OCI-LY1 (cell line): ENCODE data around the gene ITSN1.

Source experiments
- H2AFZ ChIP-seq: fragments of 200-600 bp; sonication (generic), shearing (Covaris generic); 2 replicates; pipeline ENCODE4 v1.6.0; 2014; ENCODE audit warnings: antibody characterized with exemption, mild to moderate bottlenecking, low read length
- H3F3A ChIP-seq: fragments of 200-600 bp; sonication (generic), shearing (Covaris generic); 2 replicates; pipeline ENCODE4 v1.6.0; 2014; ENCODE audit warnings: mild to moderate bottlenecking, antibody characterized with exemption, low read length, moderate library complexity; ENCODE audit not compliant: insufficient read depth
- H3K27ac ChIP-seq: fragments of 200-600 bp; sonication (generic); 2 replicates; pipeline ENCODE4 v1.5.1; 2014; ENCODE audit warnings: low read length, mixed run types, mild to moderate bottlenecking, low read depth; ENCODE audit not compliant: poor library complexity, severe bottlenecking
- H3K27me3 ChIP-seq: fragments of 200-600 bp; sonication (generic); 2 replicates; pipeline ENCODE4 v1.6.0; 2014; ENCODE audit warnings: antibody characterized with exemption, mild to moderate bottlenecking, low read length, moderate library complexity; ENCODE audit not compliant: insufficient read depth
- H3K36me3 ChIP-seq: fragments of 200-600 bp; sonication (generic); 2 replicates; pipeline ENCODE4 v1.6.1; 2014; ENCODE audit warnings: mild to moderate bottlenecking, antibody characterized with exemption, low read length, moderate library complexity, mixed read lengths; ENCODE audit not compliant: insufficient read depth
- H3K4me1 ChIP-seq: fragments of 200-600 bp; sonication (generic); 2 replicates; pipeline ENCODE4 v1.5.1; 2014; ENCODE audit warnings: mild to moderate bottlenecking, low read length, moderate library complexity; ENCODE audit not compliant: insufficient read depth, severe bottlenecking
- H3K4me2 ChIP-seq: fragments of 200-600 bp; sonication (generic), shearing (Covaris generic); 2 replicates; pipeline ENCODE4 v1.6.1; 2014; ENCODE audit warnings: low read length
- H3K4me3 ChIP-seq: fragments of 200-600 bp; sonication (generic); 2 replicates; pipeline ENCODE4 v1.5.1; 2014; ENCODE audit warnings: low read length, low read depth, mild to moderate bottlenecking, mixed read lengths; ENCODE audit not compliant: poor library complexity, severe bottlenecking
- H3K79me2 ChIP-seq: fragments of 200-600 bp; shearing (Covaris generic); 2 replicates; pipeline ENCODE4 v1.6.1; 2016; ENCODE audit warnings: mixed run types, low read length, mixed read lengths; ENCODE audit not compliant: insufficient read depth
- H3K9ac ChIP-seq: fragments of 200-600 bp; sonication (generic), shearing (Covaris generic); 2 replicates; pipeline ENCODE4 v1.6.1; 2014; ENCODE audit warnings: mild to moderate bottlenecking, low read length, mixed read lengths
- H3K9me2 ChIP-seq: fragments of 200-600 bp; sonication (generic), shearing (Covaris generic); 2 replicates; pipeline ENCODE4 v1.6.1; 2014; ENCODE audit warnings: low read depth, mild to moderate bottlenecking, low read length, mixed read lengths
- H3K9me3 ChIP-seq: fragments of 200-600 bp; shearing (Covaris generic); 2 replicates; pipeline ENCODE4 v1.6.1; 2014; ENCODE audit warnings: low read length, mixed read lengths
- H4K20me1 ChIP-seq: fragments of 200-600 bp; sonication (generic), shearing (Covaris generic); 2 replicates; pipeline ENCODE4 v1.6.0; 2016; ENCODE audit warnings: mild to moderate bottlenecking, low read length; ENCODE audit not compliant: insufficient read depth
- EZH2 ChIP-seq: fragments of 200-600 bp; sonication (generic), shearing (Covaris generic); IDR thresholded peaks from 2 replicates; pipeline ENCODE4 v1.8.0; 2017; ENCODE audit warnings: borderline replicate concordance, mixed run types, mild to moderate bottlenecking, antibody characterized with exemption, low read length, moderate library complexity, mixed read lengths
- TF ChIP-seq, protein P1 (sequence below): fragments of 200-600 bp; sonication (generic), shearing (Covaris generic); IDR thresholded peaks from 2 replicates; pipeline ENCODE4 v1.5.1; 2017; ENCODE audit warnings: mild to moderate bottlenecking, antibody characterized with exemption, low read length, moderate library complexity, mixed read lengths

The ITSN1 gene

DNA sequence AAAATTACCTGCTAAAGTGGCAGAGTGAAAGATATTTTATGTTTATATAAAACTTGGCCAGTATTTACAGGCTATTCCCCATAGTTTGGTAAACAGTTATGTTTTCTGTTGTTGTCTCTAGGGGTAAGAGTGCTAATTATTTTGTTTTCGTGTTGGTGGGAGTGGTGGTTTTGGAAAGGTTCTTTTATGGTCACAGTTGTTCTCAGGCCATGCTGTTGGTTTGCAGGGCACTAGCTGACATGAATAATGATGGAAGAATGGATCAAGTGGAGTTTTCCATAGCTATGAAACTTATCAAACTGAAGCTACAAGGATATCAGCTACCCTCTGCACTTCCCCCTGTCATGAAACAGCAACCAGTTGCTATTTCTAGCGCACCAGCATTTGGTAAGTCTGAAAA is 92.5 kb downstream of the ITSN1 start:
- Histone ChIP-seq H2AFZ (no peak overlapping the region), H3K79me2 (no peaks in the 10 kb centered on the region), H3F3A (no peaks in the 10 kb centered on the region), H3K27me3 (no peaks in the 10 kb centered on the region), H3K4me3 (no peak overlapping the region), H3K9me3 (no peaks in the 10 kb centered on the region), H3K4me2 (no peak overlapping the region), H3K4me1 (no peaks in the 10 kb centered on the region), H3K27ac (no peak overlapping the region), H4K20me1 (no peaks in the 10 kb centered on the region), H3K9ac (no peak overlapping the region), H3K9me2 (no peaks in the 10 kb centered on the region), H3K36me3 (no peaks in the 10 kb centered on the region)
- TF ChIP-seq, protein P1, sequence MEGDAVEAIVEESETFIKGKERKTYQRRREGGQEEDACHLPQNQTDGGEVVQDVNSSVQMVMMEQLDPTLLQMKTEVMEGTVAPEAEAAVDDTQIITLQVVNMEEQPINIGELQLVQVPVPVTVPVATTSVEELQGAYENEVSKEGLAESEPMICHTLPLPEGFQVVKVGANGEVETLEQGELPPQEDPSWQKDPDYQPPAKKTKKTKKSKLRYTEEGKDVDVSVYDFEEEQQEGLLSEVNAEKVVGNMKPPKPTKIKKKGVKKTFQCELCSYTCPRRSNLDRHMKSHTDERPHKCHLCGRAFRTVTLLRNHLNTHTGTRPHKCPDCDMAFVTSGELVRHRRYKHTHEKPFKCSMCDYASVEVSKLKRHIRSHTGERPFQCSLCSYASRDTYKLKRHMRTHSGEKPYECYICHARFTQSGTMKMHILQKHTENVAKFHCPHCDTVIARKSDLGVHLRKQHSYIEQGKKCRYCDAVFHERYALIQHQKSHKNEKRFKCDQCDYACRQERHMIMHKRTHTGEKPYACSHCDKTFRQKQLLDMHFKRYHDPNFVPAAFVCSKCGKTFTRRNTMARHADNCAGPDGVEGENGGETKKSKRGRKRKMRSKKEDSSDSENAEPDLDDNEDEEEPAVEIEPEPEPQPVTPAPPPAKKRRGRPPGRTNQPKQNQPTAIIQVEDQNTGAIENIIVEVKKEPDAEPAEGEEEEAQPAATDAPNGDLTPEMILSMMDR: no peak
- no peak for TF ChIP-seq EZH2

DNA sequence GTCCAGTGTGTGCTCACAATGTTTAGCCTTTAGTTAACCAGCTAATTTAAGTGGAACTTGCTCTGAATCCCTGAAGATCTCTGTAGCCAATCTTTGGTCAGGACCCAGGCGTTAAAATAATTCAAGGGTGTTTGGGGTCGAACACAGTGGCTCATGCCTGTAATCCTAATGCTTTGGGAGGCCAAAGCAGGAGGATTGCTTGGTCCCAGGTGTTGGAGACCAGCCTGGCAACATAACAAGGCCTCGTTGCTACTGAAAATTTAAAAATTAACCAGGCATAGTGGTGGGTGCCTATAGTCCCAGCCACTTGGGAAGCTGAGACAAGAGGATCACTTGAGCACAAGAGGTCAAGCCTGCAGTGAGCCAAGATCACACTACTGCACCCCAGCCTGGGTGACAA is 94.3 kb downstream of the ITSN1 start:
- Histone ChIP-seq H3K9me3 (no peaks in the 10 kb centered on the region), H3F3A (no peaks in the 10 kb centered on the region), H3K9me2 (no peaks in the 10 kb centered on the region), H3K4me2 (no peak overlapping the region), H2AFZ (no peak overlapping the region), H3K9ac (no peak overlapping the region), H3K36me3 (no peaks in the 10 kb centered on the region), H4K20me1 (no peaks in the 10 kb centered on the region), H3K27me3 (peaks cover 3% of the 10 kb centered on the region; the same call in 1 of the 2 replicates), H3K79me2 (no peaks in the 10 kb centered on the region), H3K27ac (no peak overlapping the region), H3K4me3 (no peak overlapping the region), H3K4me1 (no peaks in the 10 kb centered on the region)
- TF ChIP-seq, protein P1: no peak
- no peak for TF ChIP-seq EZH2

DNA sequence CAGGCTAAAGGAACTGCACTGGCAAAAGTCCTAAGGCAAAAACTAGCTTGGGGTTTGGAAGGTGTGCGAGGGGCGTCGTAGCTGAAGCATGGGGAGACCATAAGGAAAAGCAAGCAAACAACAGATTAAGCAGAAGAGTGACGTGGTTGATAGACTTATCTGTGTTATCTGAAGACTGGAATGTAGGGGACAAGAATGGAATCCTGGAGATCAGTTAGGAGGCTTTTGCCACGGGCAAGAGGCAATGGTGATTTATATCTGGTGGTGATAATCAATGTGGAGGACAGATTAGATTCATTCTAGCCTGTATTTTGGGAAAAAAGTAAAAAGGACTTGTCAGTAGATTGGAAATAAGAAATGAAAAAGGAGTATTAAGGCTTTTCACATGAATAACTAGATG is 97.4 kb downstream of the ITSN1 start:
- no peak overlapping the region for H3K4me3 ChIP-seq
- H3K27me3 ChIP-seq: peaks cover 7% of the 10 kb centered on the region; the same call in 1 of the 2 replicates
- H3K36me3 ChIP-seq: no peaks in the 10 kb centered on the region
- no peaks in the 10 kb centered on the region for H3F3A ChIP-seq
- H3K9me2 ChIP-seq: no peaks in the 10 kb centered on the region
- TF ChIP-seq, protein P1: no peak
- no peak for TF ChIP-seq EZH2
- no peak overlapping the region for H2AFZ ChIP-seq
- no peak overlapping the region for H3K27ac ChIP-seq
- no peak overlapping the region for H3K9ac ChIP-seq
- no peaks in the 10 kb centered on the region for H3K4me1 ChIP-seq
- no peak overlapping the region for H3K4me2 ChIP-seq
- H3K79me2 ChIP-seq: no peaks in the 10 kb centered on the region
- H4K20me1 ChIP-seq: no peaks in the 10 kb centered on the region
- H3K9me3 ChIP-seq: no peaks in the 10 kb centered on the region
